ENCODE data around the gene PCCA.

- TF ChIP-seq, protein P1, sequence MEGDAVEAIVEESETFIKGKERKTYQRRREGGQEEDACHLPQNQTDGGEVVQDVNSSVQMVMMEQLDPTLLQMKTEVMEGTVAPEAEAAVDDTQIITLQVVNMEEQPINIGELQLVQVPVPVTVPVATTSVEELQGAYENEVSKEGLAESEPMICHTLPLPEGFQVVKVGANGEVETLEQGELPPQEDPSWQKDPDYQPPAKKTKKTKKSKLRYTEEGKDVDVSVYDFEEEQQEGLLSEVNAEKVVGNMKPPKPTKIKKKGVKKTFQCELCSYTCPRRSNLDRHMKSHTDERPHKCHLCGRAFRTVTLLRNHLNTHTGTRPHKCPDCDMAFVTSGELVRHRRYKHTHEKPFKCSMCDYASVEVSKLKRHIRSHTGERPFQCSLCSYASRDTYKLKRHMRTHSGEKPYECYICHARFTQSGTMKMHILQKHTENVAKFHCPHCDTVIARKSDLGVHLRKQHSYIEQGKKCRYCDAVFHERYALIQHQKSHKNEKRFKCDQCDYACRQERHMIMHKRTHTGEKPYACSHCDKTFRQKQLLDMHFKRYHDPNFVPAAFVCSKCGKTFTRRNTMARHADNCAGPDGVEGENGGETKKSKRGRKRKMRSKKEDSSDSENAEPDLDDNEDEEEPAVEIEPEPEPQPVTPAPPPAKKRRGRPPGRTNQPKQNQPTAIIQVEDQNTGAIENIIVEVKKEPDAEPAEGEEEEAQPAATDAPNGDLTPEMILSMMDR (IDR thresholded peaks at IDR 0.05; ENCODE audit: low read depth, low read length) = no peak
- TF ChIP-seq EZH2phosphoT487 (IDR thresholded peaks at IDR 0.05; ENCODE audit: low read depth) = no peak
Measured at GRCh38 chr13:100344544-100344943, 255.7 kb downstream of the PCCA start.
